SK-N-SH (cell line): ENCODE results near the gene SLC7A7. TPM values are rescaled to one million over a fixed set of nuclear protein-coding genes. Genes with fewer than 3 reads are reported as not detected.
"Not testable (repeated sequence)": the region's sequence is repeated elsewhere in the genome, so short reads cannot be mapped to it uniquely, and the experiment has no call there.

Experiments used
- CTCF ChIA-PET: fragments of 300-600, 350-600 bp; formaldehyde crosslinking; extraction: SDS; loops from one replicate; lab custom pipeline; 2021; lab: Yijun Ruan, JAX
- POLR2A ChIA-PET: fragments of 350-600 bp; sonication (Branson Sonifier 250); formaldehyde crosslinking; extraction: SDS; loops from one replicate; lab custom pipeline; 2020; ENCODE audit warnings: antibody characterized with exemption, inconsistent platforms; lab: Yijun Ruan, JAX
- DNase-seq: peaks from one replicate; pipeline ENCODE4 v3.0.0; 2012
- H2AFZ ChIP-seq: fragments of 200-600 bp; sonication (generic); 2 replicates; pipeline ENCODE4 v1.8.1; 2016; ENCODE audit warnings: antibody characterized with exemption, mild to moderate bottlenecking, low read depth
- H3F3A ChIP-seq: fragments of 200-600 bp; sonication (generic); replicated peaks from 2 replicates; pipeline ENCODE3; 2016; ENCODE audit warnings: antibody characterized with exemption, mild to moderate bottlenecking; ENCODE audit not compliant: insufficient read depth
- H3K27ac ChIP-seq, 2 experiments: fragments of 200-500 bp in 1 of 2; fragments of 200-600 bp in 1 of 2; sonication (Bioruptor generic) in 1 of 2; sonication (generic), shearing (Covaris generic) in 1 of 2; 2 replicates each; pipeline versions ENCODE4 v1.5.1 to v1.6.1; 2014 to 2016; ENCODE audit warnings: low read depth in 2 of 2, inconsistent platforms in 1 of 2, low read length in 1 of 2, mild to moderate bottlenecking in 1 of 2, mixed read lengths in 1 of 2
- H3K27me3 ChIP-seq: fragments of 200-600 bp; sonication (generic), shearing (Covaris generic); 2 replicates; pipeline ENCODE4 v1.6.1; 2016; ENCODE audit warnings: mixed run types; ENCODE audit not compliant: insufficient read depth
- H3K36me3 ChIP-seq, 2 experiments: fragments of 200-500 bp in 1 of 2; fragments of 200-600 bp in 1 of 2; sonication (Bioruptor generic) in 1 of 2; sonication (generic) in 1 of 2; replicated peaks in 1 of 2; 2 replicates each; pipeline versions ENCODE3 to v1.5.1; 2014 to 2016; ENCODE audit warnings: low read length in 1 of 2, mild to moderate bottlenecking in 1 of 2; ENCODE audit not compliant: insufficient read depth in 2 of 2, control insufficient read depth in 1 of 2
- H3K4me1 ChIP-seq, 2 experiments: fragments of 200-500 bp in 1 of 2; fragments of 200-600 bp in 1 of 2; sonication (Bioruptor generic) in 1 of 2; sonication (generic), shearing (Covaris generic) in 1 of 2; 2 replicates each; pipeline versions ENCODE4 v1.5.1 to v1.6.1; 2014 to 2016; ENCODE audit warnings: low read depth in 1 of 2, low read length in 1 of 2, mixed run types in 1 of 2; ENCODE audit not compliant: insufficient read depth in 2 of 2, control insufficient read depth in 1 of 2
- H3K4me2 ChIP-seq: fragments of 200-600 bp; sonication (generic), shearing (Covaris generic); 2 replicates; pipeline ENCODE4 v1.6.1; 2017; ENCODE audit warnings: mixed run types
- H3K4me3 ChIP-seq, 2 experiments: fragments of 200-500 bp in 1 of 2; fragments of 200-600 bp in 1 of 2; sonication (Bioruptor generic) in 1 of 2; sonication (generic), shearing (Covaris generic) in 1 of 2; 2 replicates each; pipeline versions ENCODE4 v1.5.1 to v1.8.1; 2014 to 2016; ENCODE audit warnings: low read depth in 2 of 2, inconsistent platforms in 1 of 2, low read length in 1 of 2, mild to moderate bottlenecking in 1 of 2, mixed read lengths in 1 of 2, moderate library complexity in 1 of 2
- H3K79me2 ChIP-seq: fragments of 200-600 bp; sonication (generic); 2 replicates; pipeline ENCODE4 v1.8.1; 2017; ENCODE audit warnings: mild to moderate bottlenecking; ENCODE audit not compliant: insufficient read depth
- H3K9ac ChIP-seq: fragments of 200-600 bp; sonication (generic); 2 replicates; pipeline ENCODE4 v1.6.1; 2017; ENCODE audit warnings: mixed run types
- H3K9me2 ChIP-seq: fragments of 200-600 bp; sonication (generic); 2 replicates; pipeline ENCODE4 v1.6.1; 2017; ENCODE audit warnings: mixed run types
- H3K9me3 ChIP-seq: fragments of 200-600 bp; sonication (generic); 2 replicates; pipeline ENCODE4 v1.6.1; 2017; ENCODE audit warnings: mixed run types, mild to moderate bottlenecking, moderate library complexity
- H4K20me1 ChIP-seq: fragments of 200-600 bp; sonication (generic); 2 replicates; pipeline ENCODE4 v1.6.1; 2017; ENCODE audit warnings: mild to moderate bottlenecking, mixed run types; ENCODE audit not compliant: insufficient read depth
- CHD2 ChIP-seq: fragments of 150-350 bp; IDR thresholded peaks from 2 replicates; pipeline ENCODE4 v1.6.1; 2018; ENCODE audit warnings: low read length; ENCODE audit not compliant: partially characterized antibody
- ELF1 ChIP-seq: IDR thresholded peaks from 2 replicates; pipeline ENCODE4 v1.4.0; 2012
- EP300 ChIP-seq, 2 experiments: IDR thresholded peaks; 2 replicates each; pipeline versions ENCODE4 v1.4.0 to v1.6.1; 2012; ENCODE audit warnings: borderline replicate concordance in 1 of 2, low read depth in 1 of 2, low read length in 1 of 2
- FOSL2 ChIP-seq: IDR thresholded peaks from 2 replicates; pipeline ENCODE4 v1.4.0; 2012; ENCODE audit warnings: low read depth, mild to moderate bottlenecking, moderate library complexity, borderline replicate concordance
- FOXM1 ChIP-seq: IDR thresholded peaks from 2 replicates; pipeline ENCODE4 v1.4.0; 2012; ENCODE audit warnings: low read depth, mild to moderate bottlenecking
- MEF2A ChIP-seq: IDR thresholded peaks from 2 replicates; pipeline ENCODE4 v1.4.0; 2012; ENCODE audit warnings: low read depth, borderline replicate concordance
- NRF1 ChIP-seq: IDR thresholded peaks from 2 replicates; pipeline ENCODE4 v1.6.1; 2012; ENCODE audit warnings: low read depth, mild to moderate bottlenecking, low read length
- POLR2AphosphoS5 ChIP-seq: IDR thresholded peaks from 2 replicates; pipeline ENCODE4 v1.6.1; 2012; ENCODE audit warnings: low read depth, low read length
- RAD21 ChIP-seq: IDR thresholded peaks from 2 replicates; pipeline ENCODE4 v1.6.1; 2012; ENCODE audit warnings: mild to moderate bottlenecking, low read length
- RFX5 ChIP-seq: IDR thresholded peaks from 2 replicates; pipeline ENCODE4 v1.6.1; 2012; ENCODE audit warnings: mild to moderate bottlenecking, improper control_type of control experiment, low read length
- RXRA ChIP-seq: IDR thresholded peaks from 2 replicates; pipeline ENCODE4 v1.4.0; 2012; ENCODE audit warnings: low read depth, mild to moderate bottlenecking, borderline replicate concordance
- TCF12 ChIP-seq: IDR thresholded peaks from 2 replicates; pipeline ENCODE4 v1.4.0; 2012
- WGBS: methylation state at CpG from one replicate; pipeline ENCODE4 v1.1.6; 2017; ENCODE audit warnings: low lambda C conversion rate; 5-methylcytosine and 5-hydroxymethylcytosine counted together
- polyA plus RNA-seq, 3 experiments: library from polyadenylated mRNA; depleted of rRNA; stranded (reverse); fragments of >200 nt; gene quantifications; 2 replicates each; pipeline ENCODE4 v1.2.3, GENCODE V29; 2012
- TF ChIP-seq, protein P1 (sequence below): IDR thresholded peaks from 2 replicates; pipeline ENCODE4 v1.4.0; 2012; ENCODE audit warnings: low read depth, borderline replicate concordance
- TF ChIP-seq, protein P2 (sequence below): fragments of 150-350 bp; IDR thresholded peaks from 2 replicates; pipeline ENCODE4 v1.6.1; 2016; ENCODE audit warnings: mild to moderate bottlenecking, low read depth, low read length
- TF ChIP-seq, protein P3 (sequence below): fragments of 200-600 bp; sonication (generic); IDR thresholded peaks from 2 replicates; pipeline ENCODE4 v1.6.1; 2017; ENCODE audit warnings: antibody characterized with exemption, mild to moderate bottlenecking, moderate library complexity
- TF ChIP-seq, protein P4 (sequence below): IDR thresholded peaks from 2 replicates; pipeline ENCODE4; 2012

The SLC7A7 gene
- polyA plus RNA-seq, 1 of the 3 experiments (the other 2 are of a cell fraction) = 0.30 TPM

DNA sequence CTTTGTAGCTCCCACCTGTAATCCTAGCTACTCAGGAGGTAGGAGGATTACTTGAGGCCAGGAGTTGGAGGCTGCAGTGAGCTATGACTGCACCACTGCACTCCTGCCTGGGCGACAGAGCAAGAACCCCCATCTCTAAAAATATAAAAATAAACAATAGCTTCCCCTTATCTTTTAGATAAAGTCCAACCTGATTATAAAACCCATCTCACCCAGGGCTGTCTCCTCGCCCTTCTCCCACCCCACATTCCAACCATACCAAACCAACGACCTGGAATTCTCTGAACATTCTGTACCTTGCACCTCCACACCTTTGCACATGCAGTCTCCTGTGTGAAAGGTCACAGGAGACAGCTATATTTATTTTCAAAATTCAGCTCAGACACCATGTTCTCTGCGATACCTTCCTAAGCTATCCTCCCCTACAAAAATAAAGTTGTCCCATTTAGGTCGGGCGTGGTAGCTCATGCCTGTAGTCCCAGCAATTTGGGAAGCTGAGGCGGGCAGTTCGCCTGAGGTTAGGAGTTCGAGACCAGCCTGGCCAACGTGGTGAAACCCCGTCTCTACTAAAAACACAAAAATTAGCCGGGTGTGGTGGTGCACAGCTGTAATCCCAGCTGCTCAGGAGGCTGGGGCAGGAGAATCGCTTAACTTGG is 7.7 kb downstream of the SLC7A7 start (continued):
- TF ChIP-seq, protein P1, sequence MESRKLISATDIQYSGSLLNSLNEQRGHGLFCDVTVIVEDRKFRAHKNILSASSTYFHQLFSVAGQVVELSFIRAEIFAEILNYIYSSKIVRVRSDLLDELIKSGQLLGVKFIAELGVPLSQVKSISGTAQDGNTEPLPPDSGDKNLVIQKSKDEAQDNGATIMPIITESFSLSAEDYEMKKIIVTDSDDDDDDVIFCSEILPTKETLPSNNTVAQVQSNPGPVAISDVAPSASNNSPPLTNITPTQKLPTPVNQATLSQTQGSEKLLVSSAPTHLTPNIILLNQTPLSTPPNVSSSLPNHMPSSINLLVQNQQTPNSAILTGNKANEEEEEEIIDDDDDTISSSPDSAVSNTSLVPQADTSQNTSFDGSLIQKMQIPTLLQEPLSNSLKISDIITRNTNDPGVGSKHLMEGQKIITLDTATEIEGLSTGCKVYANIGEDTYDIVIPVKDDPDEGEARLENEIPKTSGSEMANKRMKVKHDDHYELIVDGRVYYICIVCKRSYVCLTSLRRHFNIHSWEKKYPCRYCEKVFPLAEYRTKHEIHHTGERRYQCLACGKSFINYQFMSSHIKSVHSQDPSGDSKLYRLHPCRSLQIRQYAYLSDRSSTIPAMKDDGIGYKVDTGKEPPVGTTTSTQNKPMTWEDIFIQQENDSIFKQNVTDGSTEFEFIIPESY = no peak
- no peak for TF ChIP-seq FOSL2

DNA sequence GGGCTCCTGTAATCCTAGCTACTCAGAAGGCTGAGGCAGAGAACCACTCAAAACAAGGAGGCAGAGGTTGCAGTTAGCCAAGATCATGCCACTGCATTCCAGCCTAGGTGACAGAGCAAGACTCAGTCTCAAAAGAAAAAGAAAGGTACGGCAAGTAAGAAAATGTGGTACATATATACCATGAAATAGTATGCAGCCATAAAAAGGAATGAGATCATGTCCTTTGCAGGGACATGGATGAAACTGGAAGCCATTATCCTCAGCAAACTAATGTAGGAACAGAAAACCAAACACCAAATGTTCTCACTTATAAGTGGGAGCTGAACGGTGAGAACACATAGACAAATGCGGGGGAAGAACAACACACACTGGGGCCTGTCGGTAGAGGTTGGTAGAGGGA is 10.0 kb downstream of the SLC7A7 start:
- not testable (repeated sequence) for H3K9me2 ChIP-seq, H2AFZ ChIP-seq, H4K20me1 ChIP-seq, H3K4me2 ChIP-seq, H3K9me3 ChIP-seq, H3K4me1 ChIP-seq, DNase-seq, H3K36me3 ChIP-seq, H3K9ac ChIP-seq, H3K4me3 ChIP-seq, H3K27ac ChIP-seq, H3K79me2 ChIP-seq, H3F3A ChIP-seq
- CTCF ChIA-PET = interaction anchor here (1.5 kb wide), 1 partner anchor 47 kb away, joined by 3 read pairs; no protein-coding TSS in a partner anchor
- POLR2A ChIA-PET = interaction anchor here (0.6 kb wide), 1 partner anchor 10 kb away, joined by 4 read pairs; no protein-coding TSS in a partner anchor
- H3K27me3 ChIP-seq = peaks cover 51% of the 10 kb centered on the region
- 64% methylated on average over 4 of the region's 4 CpGs for WGBS

DNA sequence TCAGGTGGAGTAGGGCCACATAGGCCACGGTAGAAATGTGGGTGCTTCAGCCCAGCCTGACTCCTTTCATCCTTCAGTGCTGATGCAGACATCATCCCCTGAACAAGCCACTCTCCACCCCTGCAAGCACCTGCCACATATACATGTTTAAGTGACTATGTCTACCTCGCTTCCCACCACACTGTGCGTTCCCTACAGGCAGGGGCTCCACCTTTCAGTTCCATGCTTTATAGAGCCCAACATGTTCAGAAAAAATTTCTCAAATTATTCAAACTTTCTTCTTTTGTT is 11.6 kb downstream of the SLC7A7 start:
- H3K4me2 ChIP-seq = no peak overlapping the region
- WGBS = 34% methylated on average over 3 of the region's 3 CpGs
- H3K9ac ChIP-seq = no peak overlapping the region
- ChIA-PET POLR2A (no interaction called here), CTCF (interaction anchor here (0.9 to 1.0 kb wide), 2 partner anchors 19 to 49 kb away, joined by 3 read pairs; no protein-coding TSS in a partner anchor)
- H2AFZ ChIP-seq = no peak overlapping the region
- peaks cover 63% of the 10 kb centered on the region for H3K27me3 ChIP-seq
- H3K27ac ChIP-seq = no peak overlapping the region
- no peaks in the 10 kb centered on the region for H3K9me2 ChIP-seq
- no peaks in the 10 kb centered on the region for H3F3A ChIP-seq
- H3K36me3 ChIP-seq = no peaks in the 10 kb centered on the region
- H3K79me2 ChIP-seq = no peaks in the 10 kb centered on the region
- no peak for DNase-seq
- no peaks in the 10 kb centered on the region for H3K4me1 ChIP-seq
- H3K4me3 ChIP-seq = no peak overlapping the region
- H4K20me1 ChIP-seq = no peaks in the 10 kb centered on the region
- no peaks in the 10 kb centered on the region for H3K9me3 ChIP-seq
- TF ChIP-seq EP300 (IDR thresholded peaks at IDR 0.05; ENCODE audit: borderline replicate concordance in 1 of 2, low read depth in 1 of 2, low read length in 1 of 2) (no peak), MEF2A (no peak), FOXM1 (no peak), RAD21 (no peak), CHD2 (no peak), ELF1 (no peak), RFX5 (no peak), FOSL2 (no peak), TCF12 (no peak), POLR2AphosphoS5 (no peak), RXRA (no peak), NRF1 (no peak)
- TF ChIP-seq, protein P2, sequence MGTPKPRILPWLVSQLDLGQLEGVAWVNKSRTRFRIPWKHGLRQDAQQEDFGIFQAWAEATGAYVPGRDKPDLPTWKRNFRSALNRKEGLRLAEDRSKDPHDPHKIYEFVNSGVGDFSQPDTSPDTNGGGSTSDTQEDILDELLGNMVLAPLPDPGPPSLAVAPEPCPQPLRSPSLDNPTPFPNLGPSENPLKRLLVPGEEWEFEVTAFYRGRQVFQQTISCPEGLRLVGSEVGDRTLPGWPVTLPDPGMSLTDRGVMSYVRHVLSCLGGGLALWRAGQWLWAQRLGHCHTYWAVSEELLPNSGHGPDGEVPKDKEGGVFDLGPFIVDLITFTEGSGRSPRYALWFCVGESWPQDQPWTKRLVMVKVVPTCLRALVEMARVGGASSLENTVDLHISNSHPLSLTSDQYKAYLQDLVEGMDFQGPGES = no peak
- TF ChIP-seq, protein P3, sequence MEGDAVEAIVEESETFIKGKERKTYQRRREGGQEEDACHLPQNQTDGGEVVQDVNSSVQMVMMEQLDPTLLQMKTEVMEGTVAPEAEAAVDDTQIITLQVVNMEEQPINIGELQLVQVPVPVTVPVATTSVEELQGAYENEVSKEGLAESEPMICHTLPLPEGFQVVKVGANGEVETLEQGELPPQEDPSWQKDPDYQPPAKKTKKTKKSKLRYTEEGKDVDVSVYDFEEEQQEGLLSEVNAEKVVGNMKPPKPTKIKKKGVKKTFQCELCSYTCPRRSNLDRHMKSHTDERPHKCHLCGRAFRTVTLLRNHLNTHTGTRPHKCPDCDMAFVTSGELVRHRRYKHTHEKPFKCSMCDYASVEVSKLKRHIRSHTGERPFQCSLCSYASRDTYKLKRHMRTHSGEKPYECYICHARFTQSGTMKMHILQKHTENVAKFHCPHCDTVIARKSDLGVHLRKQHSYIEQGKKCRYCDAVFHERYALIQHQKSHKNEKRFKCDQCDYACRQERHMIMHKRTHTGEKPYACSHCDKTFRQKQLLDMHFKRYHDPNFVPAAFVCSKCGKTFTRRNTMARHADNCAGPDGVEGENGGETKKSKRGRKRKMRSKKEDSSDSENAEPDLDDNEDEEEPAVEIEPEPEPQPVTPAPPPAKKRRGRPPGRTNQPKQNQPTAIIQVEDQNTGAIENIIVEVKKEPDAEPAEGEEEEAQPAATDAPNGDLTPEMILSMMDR = no peak
- TF ChIP-seq, protein P4, sequence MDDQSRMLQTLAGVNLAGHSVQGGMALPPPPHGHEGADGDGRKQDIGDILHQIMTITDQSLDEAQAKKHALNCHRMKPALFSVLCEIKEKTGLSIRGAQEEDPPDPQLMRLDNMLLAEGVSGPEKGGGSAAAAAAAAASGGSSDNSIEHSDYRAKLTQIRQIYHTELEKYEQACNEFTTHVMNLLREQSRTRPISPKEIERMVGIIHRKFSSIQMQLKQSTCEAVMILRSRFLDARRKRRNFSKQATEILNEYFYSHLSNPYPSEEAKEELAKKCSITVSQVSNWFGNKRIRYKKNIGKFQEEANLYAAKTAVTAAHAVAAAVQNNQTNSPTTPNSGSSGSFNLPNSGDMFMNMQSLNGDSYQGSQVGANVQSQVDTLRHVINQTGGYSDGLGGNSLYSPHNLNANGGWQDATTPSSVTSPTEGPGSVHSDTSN = no peak
